Skeletal muscle satellite cell (primary cell): Measurements from ENCODE around the gene DIPK1B.
A peak's percentile ranks its signal among the peaks of the same experiment; 100 is the strongest.

Experiments
- H3K27me3 ChIP-seq: 2 replicates; pipeline ENCODE4 v1.7.0; 2013; ENCODE audit warnings: low read length; ENCODE audit not compliant: control insufficient read depth, insufficient read depth
- H3K36me3 ChIP-seq: 2 replicates; pipeline ENCODE4 v1.7.0; 2013; ENCODE audit warnings: mild to moderate bottlenecking, control low read depth, low read length; ENCODE audit not compliant: insufficient read depth
- H3K4me1 ChIP-seq: 2 replicates; pipeline ENCODE4 v1.7.0; 2013; ENCODE audit warnings: low read length; ENCODE audit not compliant: control insufficient read depth, insufficient read depth
- H3K4me2 ChIP-seq: 2 replicates; pipeline ENCODE4 v1.7.0; 2013; ENCODE audit warnings: mild to moderate bottlenecking, low read length
- H3K4me3 ChIP-seq: 2 replicates; pipeline ENCODE4 v1.7.0; 2013; ENCODE audit warnings: low read length
- H3K9ac ChIP-seq: 2 replicates; pipeline ENCODE4 v1.7.0; 2013; ENCODE audit warnings: mild to moderate bottlenecking, low read depth, low read length, moderate library complexity
- H3K9me3 ChIP-seq: replicated peaks from 2 replicates; pipeline ENCODE4 v1.7.0; 2013; ENCODE audit warnings: mild to moderate bottlenecking, control low read depth, low read length

The DIPK1B gene

GRCh38 chr9:136728080-136728547 lies 15.7 kb downstream of the DIPK1B start:
- Histone ChIP-seq H3K4me1 (peaks cover 25% of the 10 kb centered on the region), H3K4me3 (peak overlapping the region; percentile 96)

GRCh38 chr9:136728548-136729123 lies 16.3 kb downstream of the DIPK1B start:
- Histone ChIP-seq H3K4me3 (peak overlapping the region; percentile 96), H3K4me1 (peaks cover 25% of the 10 kb centered on the region), H3K36me3 (peaks cover 31% of the 10 kb centered on the region), H3K27me3 (no peaks in the 10 kb centered on the region), H3K4me2 (peak overlapping the region; percentile 99), H3K9me3 (no peaks in the 10 kb centered on the region), H3K9ac (peak overlapping the region; percentile 95)

More at GRCh38 chr9:136728080-136728547, 15.7 kb downstream of the DIPK1B start:
- peaks cover 37% of the 10 kb centered on the region for H3K36me3 ChIP-seq
- H3K9me3 ChIP-seq, result no peaks in the 10 kb centered on the region
- H3K4me2 ChIP-seq, result peak overlapping the region; percentile 99
- H3K9ac ChIP-seq, result peak overlapping the region; percentile 95
- H3K27me3 ChIP-seq, result no peaks in the 10 kb centered on the region

- Histone ChIP-seq H3K4me3 (peak overlapping the region; percentile 96), H3K27me3 (no peaks in the 10 kb centered on the region), H3K4me2 (peak overlapping the region; percentile 99), H3K9ac (peak overlapping the region; percentile 95), H3K4me1 (peaks cover 25% of the 10 kb centered on the region), H3K9me3 (no peaks in the 10 kb centered on the region), H3K36me3 (peaks cover 26% of the 10 kb centered on the region)
These were observed 16.8 kb downstream of the DIPK1B start for GRCh38 chr9:136729144-136729543.

GRCh38 chr9:136729926-136730325 lies 17.6 kb downstream of the DIPK1B start:
- no peak overlapping the region for H3K9ac ChIP-seq
- H3K9me3 ChIP-seq, result no peaks in the 10 kb centered on the region
- H3K36me3 ChIP-seq, result peaks cover 18% of the 10 kb centered on the region
- H3K4me2 ChIP-seq, result peak overlapping the region; percentile 99
- H3K27me3 ChIP-seq, result no peaks in the 10 kb centered on the region
- no peak overlapping the region for H3K4me3 ChIP-seq
- H3K4me1 ChIP-seq, result peaks cover 25% of the 10 kb centered on the region

GRCh38 chr9:136732444-136733178 lies 20.2 kb downstream of the DIPK1B start:
- Histone ChIP-seq H3K9me3 (no peaks in the 10 kb centered on the region), H3K4me2 (no peak overlapping the region), H3K4me1 (peaks cover 8% of the 10 kb centered on the region), H3K4me3 (no peak overlapping the region), H3K9ac (no peak overlapping the region), H3K36me3 (no peaks in the 10 kb centered on the region), H3K27me3 (no peaks in the 10 kb centered on the region)

- H3K9me3 ChIP-seq, result no peaks in the 10 kb centered on the region
- no peak overlapping the region for H3K4me2 ChIP-seq
- no peak overlapping the region for H3K4me3 ChIP-seq
- H3K27me3 ChIP-seq, result peaks cover 6% of the 10 kb centered on the region
- H3K36me3 ChIP-seq, result no peaks in the 10 kb centered on the region
- H3K9ac ChIP-seq, result no peak overlapping the region
- peaks cover 8% of the 10 kb centered on the region for H3K4me1 ChIP-seq
These were observed 21.2 kb downstream of the DIPK1B start for GRCh38 chr9:136733611-136734010.

- Histone ChIP-seq H3K9ac (no peak overlapping the region), H3K36me3 (no peaks in the 10 kb centered on the region), H3K9me3 (no peaks in the 10 kb centered on the region), H3K4me2 (no peak overlapping the region), H3K4me3 (no peak overlapping the region), H3K4me1 (no peaks in the 10 kb centered on the region), H3K27me3 (peaks cover 19% of the 10 kb centered on the region)
These were observed 22.6 kb downstream of the DIPK1B start for GRCh38 chr9:136734837-136735496.

GRCh38 chr9:136735812-136736480 lies 23.6 kb downstream of the DIPK1B start:
- H3K27me3 ChIP-seq, result peaks cover 28% of the 10 kb centered on the region
- H3K9ac ChIP-seq, result no peak overlapping the region
- H3K4me2 ChIP-seq, result no peak overlapping the region
- H3K36me3 ChIP-seq, result no peaks in the 10 kb centered on the region
- no peaks in the 10 kb centered on the region for H3K9me3 ChIP-seq
- H3K4me3 ChIP-seq, result no peak overlapping the region
- H3K4me1 ChIP-seq, result peaks cover under 1% of the 10 kb centered on the region

- H3K27me3 ChIP-seq, result peaks cover 57% of the 10 kb centered on the region
- no peaks in the 10 kb centered on the region for H3K36me3 ChIP-seq
- H3K9ac ChIP-seq, result no peak overlapping the region
- H3K4me2 ChIP-seq, result no peak overlapping the region
- no peak overlapping the region for H3K4me3 ChIP-seq
- H3K9me3 ChIP-seq, result no peaks in the 10 kb centered on the region
- H3K4me1 ChIP-seq, result peaks cover 8% of the 10 kb centered on the region
These were observed 26.6 kb downstream of the DIPK1B start for GRCh38 chr9:136738960-136739359.

- Histone ChIP-seq H3K4me3 (no peak overlapping the region), H3K36me3 (no peaks in the 10 kb centered on the region), H3K4me2 (no peak overlapping the region), H3K4me1 (peaks cover 8% of the 10 kb centered on the region), H3K27me3 (peaks cover 57% of the 10 kb centered on the region), H3K9ac (no peak overlapping the region), H3K9me3 (no peaks in the 10 kb centered on the region)
These were observed 27.1 kb downstream of the DIPK1B start for GRCh38 chr9:136739509-136739908.

GRCh38 chr9:136740069-136740468 lies 27.7 kb downstream of the DIPK1B start:
- no peaks in the 10 kb centered on the region for H3K9me3 ChIP-seq
- H3K4me3 ChIP-seq, result no peak overlapping the region
- no peak overlapping the region for H3K4me2 ChIP-seq
- no peaks in the 10 kb centered on the region for H3K36me3 ChIP-seq
- H3K27me3 ChIP-seq, result peaks cover 57% of the 10 kb centered on the region
- H3K4me1 ChIP-seq, result peaks cover 8% of the 10 kb centered on the region
- no peak overlapping the region for H3K9ac ChIP-seq
